Measurements from ENCODE around the gene PLEKHH1. TPM values are rescaled to one million over a fixed set of nuclear protein-coding genes. Genes with fewer than 3 reads are reported as not detected.

PLEKHH1 gene
- total and polyA plus RNA-seq, 4 donors, result 0.46 to 2.4 (median 0.89) TPM

- Histone ChIP-seq H3K4me1 (ENCODE audit: control insufficient read depth in 4 of 4, insufficient read depth in 4 of 4, low read length in 3 of 4) (no peaks in the 10 kb centered on the region), H3K36me3 (ENCODE audit: control insufficient read depth in 4 of 4, insufficient read depth in 3 of 4, low read depth in 1 of 4, low read length in 3 of 4) (no peaks in the 10 kb centered on the region), H3K9me3 (ENCODE audit: control insufficient read depth in 4 of 4, low read length in 3 of 4) (no peaks in the 10 kb centered on the region), H3K27me3 (ENCODE audit: control insufficient read depth in 4 of 4, insufficient read depth in 4 of 4, low read length in 3 of 4) (no peaks in the 10 kb centered on the region), H3K9ac (ENCODE audit: low read depth in 1 of 2, low read length in 2 of 2) (no peak overlapping the region), H3K4me3 (ENCODE audit: low read depth in 1 of 3, low read length in 3 of 3) (no peak overlapping the region), H3K27ac (ENCODE audit: low read depth in 1 of 2, low read length in 2 of 2) (no peak overlapping the region)
- WGBS, result 84% methylated on average over 3 of the region's 3 CpGs
- TF ChIP-seq TAF1 (conservative IDR thresholded peaks at IDR 0.05), result no peak
- no peak for TF ChIP-seq RAD21 (IDR thresholded peaks at IDR 0.05)
- no peak for TF ChIP-seq REST (IDR thresholded peaks at IDR 0.05)
- no peak for TF ChIP-seq ZBTB33 (IDR thresholded peaks at IDR 0.05)
- TF ChIP-seq FOXA2 (IDR thresholded peaks at IDR 0.05), result no peak
- no peak for TF ChIP-seq JUND (IDR thresholded peaks at IDR 0.05)
- no peak for TF ChIP-seq EGR1 (IDR thresholded peaks at IDR 0.05; ENCODE audit: low read depth in 2 of 2)
- no peak for TF ChIP-seq SP1 (IDR thresholded peaks at IDR 0.05)
- no peak for TF ChIP-seq FOXA1 (IDR thresholded peaks at IDR 0.05)
- TF ChIP-seq NR2F2 (IDR thresholded peaks at IDR 0.05), result no peak
- no peak for TF ChIP-seq HNF4G (IDR thresholded peaks at IDR 0.05)
- no peak for TF ChIP-seq RXRA (IDR thresholded peaks at IDR 0.05)
- DNase-seq (ENCODE audit: low spot score), result no peak
Measured at GRCh38 chr14:67567654-67568053, 34.6 kb downstream of the PLEKHH1 start.

GRCh38 chr14:67569011-67569650, 36.0 kb downstream of the PLEKHH1 start:
- Histone ChIP-seq H3K27ac (ENCODE audit: low read depth in 1 of 2, low read length in 2 of 2) (no peak overlapping the region), H3K9me3 (ENCODE audit: control insufficient read depth in 4 of 4, low read length in 3 of 4) (no peaks in the 10 kb centered on the region), H3K4me1 (ENCODE audit: control insufficient read depth in 4 of 4, insufficient read depth in 4 of 4, low read length in 3 of 4) (no peaks in the 10 kb centered on the region), H3K36me3 (ENCODE audit: control insufficient read depth in 4 of 4, insufficient read depth in 3 of 4, low read depth in 1 of 4, low read length in 3 of 4) (no peaks in the 10 kb centered on the region), H3K27me3 (ENCODE audit: control insufficient read depth in 4 of 4, insufficient read depth in 4 of 4, low read length in 3 of 4) (no peaks in the 10 kb centered on the region), H3K4me3 (ENCODE audit: low read depth in 1 of 3, low read length in 3 of 3) (no peak overlapping the region), H3K9ac (ENCODE audit: low read depth in 1 of 2, low read length in 2 of 2) (no peak overlapping the region)
- DNase-seq (ENCODE audit: low spot score), result no peak
- 84% methylated on average over 11 of the region's 11 CpGs for WGBS
- TF ChIP-seq FOXA1 (IDR thresholded peaks at IDR 0.05) (no peak), ATF3 (IDR thresholded peaks at IDR 0.05) (no peak), ZBTB33 (IDR thresholded peaks at IDR 0.05) (no peak), HNF4G (IDR thresholded peaks at IDR 0.05) (no peak), CTCF (IDR thresholded peaks at IDR 0.05; ENCODE audit: low read depth, low read length, missing input control) (no peak), YY1 (IDR thresholded peaks at IDR 0.05) (no peak), RAD21 (IDR thresholded peaks at IDR 0.05) (no peak), SP1 (IDR thresholded peaks at IDR 0.05) (no peak), GABPA (IDR thresholded peaks at IDR 0.05 in 1 of 2, conservative IDR thresholded peaks at IDR 0.05 in 1 of 2) (no peak), EGR1 (IDR thresholded peaks at IDR 0.05; ENCODE audit: low read depth in 2 of 2) (no peak), FOXA2 (IDR thresholded peaks at IDR 0.05) (no peak), REST (IDR thresholded peaks at IDR 0.05) (no peak), HNF4A (conservative IDR thresholded peaks at IDR 0.05) (no peak), RXRA (IDR thresholded peaks at IDR 0.05) (no peak), JUND (IDR thresholded peaks at IDR 0.05) (no peak), TAF1 (conservative IDR thresholded peaks at IDR 0.05) (no peak)

All from liver (tissue), 9 donors.